OCI-M2 (cell line): ENCODE measurements around the gene SH3RF1.

ENCODE experiments used
- DNase-seq: peaks from one replicate; lab custom pipeline; 2025; ENCODE audit not compliant: unreplicated experiment; lab: John Stamatoyannopoulos, UW

SH3RF1 gene

GRCh38 chr4:169110633-169111032 lies 160.1 kb downstream of the SH3RF1 start:
- DNase-seq: no peak

DNA sequence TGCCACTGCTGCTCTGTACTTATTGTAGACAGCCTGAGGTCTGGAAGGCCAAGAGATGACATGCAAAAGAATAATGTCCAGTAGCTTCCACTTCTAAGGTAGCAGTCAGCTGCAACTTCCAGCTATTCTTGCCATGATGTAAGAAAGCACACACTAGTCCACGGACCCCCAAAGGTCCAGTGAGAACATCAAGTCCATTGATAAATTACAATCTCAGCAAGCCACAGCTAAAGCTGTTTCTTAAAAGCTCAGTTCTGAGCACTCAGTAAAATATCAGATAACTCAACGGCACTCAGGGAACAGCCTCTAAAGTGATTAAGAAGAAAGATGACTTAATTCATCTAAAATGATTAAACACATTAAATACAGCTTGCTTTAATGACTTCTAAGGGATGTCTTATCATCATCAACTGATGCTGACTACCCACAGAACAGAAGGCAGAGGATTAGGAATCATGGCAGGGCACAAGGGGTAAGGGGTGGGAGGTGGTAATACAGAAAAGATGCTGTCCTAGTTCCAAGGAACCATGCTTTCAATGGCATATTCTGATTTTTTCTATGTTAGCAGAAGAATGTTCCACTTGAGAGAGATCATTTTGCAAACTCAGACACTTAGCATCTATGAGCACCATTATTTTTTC lies 161.6 kb downstream of the SH3RF1 start:
- DNase-seq: no peak

- DNase-seq: no peak
Observed at GRCh38 chr4:169108303-169108702, 162.5 kb downstream of the SH3RF1 start.

- no peak for DNase-seq
Observed at GRCh38 chr4:169107528-169107927, 163.2 kb downstream of the SH3RF1 start.

- no peak for DNase-seq
Observed at GRCh38 chr4:169106696-169107229, 164.0 kb downstream of the SH3RF1 start.

DNA sequence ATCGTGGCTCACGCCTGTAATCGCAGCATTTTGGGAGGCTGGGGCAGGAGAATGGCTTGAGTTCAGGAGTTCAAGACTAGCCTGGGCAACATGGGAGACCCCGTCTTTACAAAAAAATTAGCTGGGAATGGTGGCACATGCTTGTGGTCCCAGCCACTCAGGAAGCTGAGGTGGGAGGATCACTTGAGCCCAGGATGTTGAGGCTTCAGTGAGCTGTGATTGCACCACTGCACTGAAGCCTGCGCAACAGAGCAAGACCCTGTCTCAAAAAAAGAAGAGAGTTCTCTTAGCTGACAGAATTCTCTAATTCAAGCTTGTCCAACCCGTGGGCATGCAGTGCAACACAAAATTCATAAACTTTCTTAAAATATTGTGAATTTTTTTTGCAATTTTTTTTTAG lies 165.1 kb downstream of the SH3RF1 start:
- DNase-seq: no peak

DNA sequence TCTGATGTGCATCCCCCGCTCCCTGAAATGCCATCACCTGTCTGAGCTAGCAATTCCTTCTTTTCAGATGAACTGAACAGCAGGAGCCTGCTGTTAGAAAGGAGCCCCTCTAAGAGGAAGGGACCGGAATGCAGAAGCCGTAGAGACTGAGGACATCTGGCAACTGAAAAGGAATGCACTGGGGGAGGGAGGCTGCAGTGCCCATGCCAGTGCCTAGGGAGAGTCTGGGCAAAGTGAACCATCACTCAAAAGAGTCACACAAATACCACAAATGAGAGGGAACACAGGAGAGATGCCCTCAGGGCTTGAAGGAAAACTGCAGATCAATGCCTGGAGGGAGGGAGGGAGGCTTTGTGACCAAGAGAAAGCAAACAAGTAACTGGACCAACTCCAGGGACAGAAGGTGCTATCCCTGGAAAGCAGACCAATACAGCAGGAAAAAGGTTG lies 166.8 kb downstream of the SH3RF1 start:
- DNase-seq: no peak

- no peak for DNase-seq
Observed at GRCh38 chr4:169102026-169102425, 168.7 kb downstream of the SH3RF1 start.

DNA sequence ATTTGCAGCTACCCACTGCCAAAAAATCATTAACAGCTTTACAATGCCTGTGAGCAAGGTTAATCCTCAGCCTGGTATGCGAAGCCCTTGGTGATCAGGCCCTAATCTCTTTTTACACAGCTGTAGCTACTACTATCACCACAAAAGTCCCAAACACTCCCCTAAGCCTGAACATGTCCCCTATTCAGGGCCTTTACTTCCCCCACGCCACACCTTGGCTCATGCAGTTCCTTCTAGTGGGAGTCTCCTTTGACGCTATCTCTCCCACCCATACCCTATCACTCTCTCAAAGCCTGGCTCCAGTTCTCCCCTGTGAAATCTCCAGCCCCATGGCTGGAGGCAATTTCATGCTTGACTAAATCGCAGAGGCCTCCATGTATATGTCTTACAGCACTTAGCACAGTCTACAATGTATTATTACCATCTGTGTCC lies 170.1 kb downstream of the SH3RF1 start:
- no peak for DNase-seq

DNA sequence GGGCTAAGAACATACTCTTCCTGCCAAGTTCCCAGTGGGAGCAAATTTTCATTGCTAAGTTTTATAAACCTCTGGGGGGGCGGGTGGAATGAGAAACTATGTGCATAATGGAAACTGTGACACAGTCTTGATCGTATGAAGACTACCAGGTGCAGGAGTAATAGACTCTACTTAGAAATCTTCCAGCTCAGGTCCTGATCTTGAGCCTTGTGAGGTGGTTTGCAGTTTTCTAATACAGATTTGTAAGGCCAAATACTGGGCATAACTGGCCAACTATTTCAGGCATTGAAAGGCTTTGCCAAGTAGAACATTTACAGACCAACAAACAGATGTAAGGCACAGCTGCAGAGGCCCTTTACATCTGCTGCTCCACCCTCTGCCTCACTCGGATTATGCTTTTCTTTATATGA lies 171.0 kb downstream of the SH3RF1 start:
- DNase-seq: no peak

GRCh38 chr4:169098969-169099690 lies 171.6 kb downstream of the SH3RF1 start:
- no peak for DNase-seq

DNA sequence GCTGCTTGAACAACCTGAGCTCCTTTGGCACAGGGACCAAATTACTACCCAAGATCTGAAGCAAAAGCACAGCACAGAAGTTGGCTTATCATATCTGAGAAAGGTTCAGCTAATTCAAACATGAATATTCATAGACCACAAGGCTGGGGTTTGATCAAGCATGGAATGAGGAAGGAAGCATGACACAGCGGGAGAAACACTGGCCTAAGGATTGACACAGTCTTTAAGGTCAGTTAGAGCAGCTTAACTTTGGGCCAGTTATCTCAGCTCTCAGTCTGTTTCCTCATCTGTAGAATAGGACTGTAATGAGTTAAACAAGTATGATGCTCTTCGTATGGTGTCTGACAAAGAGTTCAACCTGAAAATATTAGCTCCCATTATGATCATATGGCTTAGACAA lies 172.2 kb downstream of the SH3RF1 start:
- DNase-seq: peak; percentile 29

DNA sequence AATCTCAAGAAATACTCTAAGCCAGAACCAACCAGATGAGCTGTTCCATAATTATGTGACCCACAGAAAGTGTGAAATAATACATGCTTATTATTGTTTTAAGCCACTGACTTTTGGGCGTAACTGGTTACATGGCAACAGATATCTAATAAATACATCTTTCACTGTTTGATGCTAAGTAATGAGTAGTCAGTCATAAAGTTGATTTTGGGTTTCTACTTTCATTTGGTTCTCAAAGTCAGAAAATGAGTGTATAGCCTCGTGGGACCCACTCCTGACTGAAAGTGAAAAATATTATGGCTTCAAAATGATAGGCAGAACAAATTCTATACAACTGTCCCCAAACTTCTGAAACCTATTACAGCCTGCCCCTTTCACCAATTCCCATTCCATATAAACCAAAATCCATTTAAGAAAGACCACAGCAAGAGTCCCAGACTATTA lies 172.7 kb downstream of the SH3RF1 start:
- no peak for DNase-seq

DNA sequence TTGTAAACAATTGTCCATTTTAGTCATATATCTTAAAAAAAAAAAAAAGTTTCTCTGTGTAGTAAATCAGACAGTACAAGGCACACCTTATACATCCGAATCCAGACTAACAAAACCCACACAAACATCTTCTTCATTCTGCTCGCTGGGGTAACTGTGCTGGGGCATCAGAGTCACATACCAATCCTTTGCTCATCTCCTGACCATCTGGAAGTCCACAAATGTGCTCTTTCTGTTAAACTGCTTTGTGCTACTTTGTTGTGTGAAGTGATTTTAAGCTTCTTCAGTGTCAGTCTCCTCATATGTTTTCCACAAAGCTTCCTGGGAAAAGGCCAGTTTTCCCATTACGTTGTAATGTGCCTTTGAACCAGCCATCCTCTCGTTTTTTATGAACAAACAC lies 174.5 kb downstream of the SH3RF1 start:
- DNase-seq: no peak

DNA sequence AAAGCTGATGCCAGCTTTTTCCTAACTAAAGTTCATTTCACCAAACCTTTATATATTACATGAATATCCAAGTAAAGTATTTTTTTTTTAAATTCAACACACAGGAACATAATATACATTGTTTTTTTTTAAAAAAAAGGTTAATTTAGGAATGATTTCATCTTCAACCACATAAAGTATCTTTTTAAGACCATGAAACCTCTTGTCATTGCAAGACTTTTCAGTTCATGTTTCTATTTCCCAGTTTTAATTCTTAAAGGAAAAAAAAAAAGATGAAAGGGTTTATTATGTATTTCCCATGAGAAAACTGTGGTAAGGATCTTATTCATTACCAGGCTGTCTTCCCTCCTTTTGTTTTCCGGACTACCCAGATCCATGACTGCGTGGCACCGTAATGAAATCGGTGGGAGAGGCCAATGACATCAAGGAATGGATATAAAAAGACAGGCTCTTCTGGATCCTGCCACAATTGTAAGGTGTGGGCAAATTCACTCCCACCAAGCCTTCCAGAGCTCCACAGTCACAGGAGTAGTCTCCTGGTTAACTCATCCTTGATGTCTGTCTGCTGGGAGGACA lies 176.0 kb downstream of the SH3RF1 start:
- no peak for DNase-seq

GRCh38 chr4:169092889-169093522 lies 177.8 kb downstream of the SH3RF1 start:
- no peak for DNase-seq

GRCh38 chr4:169090484-169091215 lies 180.1 kb downstream of the SH3RF1 start:
- DNase-seq: no peak

DNA sequence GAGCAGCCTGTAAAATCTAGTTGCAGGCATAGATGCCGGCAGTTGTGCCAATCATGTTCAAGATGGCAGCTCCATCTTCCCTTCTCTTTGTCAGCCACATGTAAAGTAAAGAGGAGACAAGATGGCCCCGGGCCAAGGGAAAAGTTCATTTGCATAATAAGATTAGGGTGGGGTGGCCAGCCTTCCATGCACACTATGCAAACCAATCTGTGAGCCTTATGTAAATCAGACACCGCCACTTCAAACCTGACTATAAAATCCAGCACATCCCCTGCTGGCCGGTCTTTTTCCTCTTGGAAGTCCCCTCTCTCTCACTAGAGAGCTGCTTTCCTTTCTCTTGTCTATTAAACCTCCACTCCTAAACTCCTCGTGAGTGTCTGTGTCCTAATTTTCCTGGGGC lies 181.8 kb downstream of the SH3RF1 start:
- DNase-seq: no peak

DNA sequence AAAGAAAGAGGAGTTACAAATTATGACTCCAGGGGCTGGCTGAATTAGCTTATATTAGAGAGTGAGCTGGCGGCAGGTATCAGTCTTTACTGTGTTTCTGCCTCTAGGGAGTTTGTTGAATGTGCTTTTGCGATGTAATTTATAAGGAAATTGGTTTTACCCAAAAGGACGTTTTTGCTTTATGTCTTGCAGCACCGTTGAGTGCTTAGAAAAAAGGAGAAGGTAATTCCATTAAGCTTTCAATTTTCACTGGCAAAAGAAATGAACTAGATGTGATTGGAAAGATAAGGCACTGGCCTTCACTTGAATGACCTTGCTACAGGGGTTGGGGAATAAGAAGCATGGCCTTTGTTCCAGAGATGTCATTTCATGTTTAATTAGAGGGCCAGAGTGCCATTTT lies 185.8 kb downstream of the SH3RF1 start:
- DNase-seq: no peak

GRCh38 chr4:169080981-169081380 lies 189.8 kb downstream of the SH3RF1 start:
- no peak for DNase-seq
